Activated gamma-delta T cell treated with Interleukin-2 at 50 U/mL for 16 hours (primary cell): Measurements from ENCODE around the gene ZEB1.
"Not testable (repeated sequence)": the region's sequence is repeated elsewhere in the genome, so short reads cannot be mapped to it uniquely, and the experiment has no call there.

Experiments used
- DNase-seq: peaks from one replicate; pipeline ENCODE4 v3.0.0-alpha.2; 2020

Gene ZEB1

DNA sequence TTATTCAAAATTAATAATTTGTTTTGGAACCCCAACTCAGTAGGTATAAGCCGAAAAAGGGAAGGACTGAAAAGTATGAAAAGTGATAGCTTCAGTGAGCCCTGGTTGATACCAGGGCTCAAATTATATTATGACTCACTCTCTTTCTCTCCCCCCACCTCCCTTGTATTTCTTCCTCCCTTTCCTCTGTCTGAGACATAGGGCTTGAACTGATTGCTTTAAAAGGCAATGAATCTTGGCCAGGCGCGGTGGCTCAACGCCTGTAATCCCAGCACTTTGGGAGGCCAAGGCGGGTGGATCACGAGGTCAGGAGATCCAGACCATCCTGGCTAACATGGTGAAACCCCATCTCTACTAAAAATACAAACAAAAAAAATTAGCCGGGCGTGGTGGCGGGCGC lies 108.3 kb downstream of the ZEB1 start:
- DNase-seq = not testable (repeated sequence)

DNA sequence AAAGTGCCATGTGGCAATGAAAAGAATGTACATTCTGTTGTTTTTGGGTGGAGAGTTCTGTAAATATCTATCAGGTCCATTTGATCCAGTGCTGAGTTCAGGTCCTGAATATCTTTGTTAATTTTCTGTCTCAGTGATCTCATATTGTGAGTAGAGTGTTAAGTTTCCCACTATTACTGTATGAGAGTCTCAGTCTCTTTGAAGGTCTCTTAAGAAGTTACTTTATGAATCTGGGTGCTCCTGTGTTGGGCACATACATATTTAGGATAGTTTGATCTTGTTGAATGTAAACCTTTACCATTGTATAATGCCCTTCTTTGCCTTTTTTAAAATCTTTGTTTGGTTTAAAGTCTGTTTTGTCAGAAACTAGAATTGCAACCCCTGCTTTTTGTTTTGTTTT lies 109.5 kb downstream of the ZEB1 start:
- DNase-seq = not testable (repeated sequence)

DNA sequence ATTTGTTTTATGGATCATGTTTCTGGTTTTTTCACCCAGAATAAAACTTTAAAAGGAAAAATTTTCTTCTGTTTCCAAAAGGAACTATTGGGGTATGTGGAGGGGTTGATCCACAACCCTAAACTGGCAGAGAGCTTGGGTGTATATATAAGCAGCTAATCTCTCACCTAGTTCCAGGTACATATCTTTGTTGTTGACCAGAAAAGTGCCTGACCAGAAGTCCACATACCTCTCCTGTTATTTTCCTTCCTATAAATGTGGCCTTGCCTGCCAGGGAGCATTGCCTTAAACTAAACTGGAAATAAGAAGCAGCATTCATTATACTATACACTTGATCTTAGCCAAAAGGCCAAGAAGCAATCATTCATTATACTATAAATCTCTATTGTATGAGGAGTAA lies 112.0 kb downstream of the ZEB1 start:
- no peak for DNase-seq

DNA sequence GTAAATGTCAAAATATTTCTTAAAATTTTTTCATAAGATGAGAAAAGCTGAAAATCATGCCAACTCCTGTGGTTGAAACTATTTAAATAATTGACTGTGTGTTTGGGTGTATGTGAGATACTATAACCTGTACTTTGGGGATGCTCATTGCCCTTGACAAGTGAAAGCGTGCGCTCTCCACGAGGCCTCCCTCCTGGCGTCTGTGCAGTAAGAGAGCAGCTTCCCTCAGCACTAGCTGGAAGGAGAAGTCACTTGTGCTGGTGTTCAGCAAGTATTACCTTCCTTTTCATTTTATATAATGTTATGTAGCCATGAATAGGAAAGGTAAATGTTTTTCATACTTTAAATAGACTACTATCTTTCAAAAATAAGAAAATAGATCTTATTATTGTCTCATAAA lies 118.9 kb downstream of the ZEB1 start:
- no peak for DNase-seq

DNA sequence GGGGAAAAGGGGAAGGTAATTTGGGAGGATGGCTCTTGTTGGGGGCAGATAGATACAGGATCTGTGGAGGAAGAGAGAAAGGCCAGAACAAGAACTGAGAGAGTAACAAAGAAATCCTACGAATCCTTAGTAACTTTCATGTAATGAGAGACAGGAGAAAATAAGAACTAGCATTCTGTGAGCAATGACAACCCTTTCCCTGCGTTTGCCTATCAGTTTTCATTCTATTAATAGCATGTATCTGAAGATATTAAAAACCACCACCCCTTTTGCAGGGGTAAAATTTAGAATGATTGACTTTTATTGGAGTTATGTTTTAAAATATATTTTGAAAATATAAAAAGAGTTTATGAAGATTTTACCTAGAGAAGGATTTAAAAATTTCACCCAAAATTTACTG lies 132.8 kb downstream of the ZEB1 start:
- no peak for DNase-seq

DNA sequence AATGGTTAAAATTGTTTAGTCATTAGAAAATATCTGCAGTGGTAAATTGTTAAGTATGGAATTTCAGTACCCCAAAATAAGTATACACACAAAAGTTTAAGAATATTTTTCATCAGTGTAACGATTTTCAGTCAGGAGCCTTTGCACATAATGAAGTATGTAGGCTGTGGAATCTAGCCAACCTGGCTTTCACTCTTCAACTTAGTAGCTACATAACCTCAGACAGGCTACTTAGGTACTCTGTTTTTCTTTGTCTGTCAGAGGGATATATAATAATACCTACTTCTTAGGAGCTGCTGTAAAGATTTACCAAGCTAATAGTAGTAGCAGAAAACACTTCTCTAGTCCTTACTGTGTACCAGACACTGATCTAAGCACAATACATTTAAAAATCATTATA lies 137.5 kb downstream of the ZEB1 start:
- no peak for DNase-seq

DNA sequence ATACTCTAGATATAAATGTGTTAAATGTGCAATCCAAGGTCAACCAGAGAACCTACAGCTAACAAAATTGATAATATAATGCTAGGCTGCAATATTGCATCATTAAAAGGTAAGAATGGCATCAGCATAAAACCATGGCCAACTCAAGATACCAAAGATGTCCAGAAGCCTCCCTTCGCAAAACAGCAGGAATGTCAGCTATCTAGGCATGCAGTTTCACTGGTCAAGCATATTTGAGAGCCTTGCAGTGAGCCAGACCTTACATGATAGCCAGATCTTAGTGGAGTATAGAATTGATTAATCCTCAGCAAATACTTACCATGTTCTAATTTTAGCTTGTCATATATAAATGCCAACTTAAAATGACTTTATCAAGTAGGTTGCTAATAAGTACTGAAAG lies 138.8 kb downstream of the ZEB1 start:
- no peak for DNase-seq

DNA sequence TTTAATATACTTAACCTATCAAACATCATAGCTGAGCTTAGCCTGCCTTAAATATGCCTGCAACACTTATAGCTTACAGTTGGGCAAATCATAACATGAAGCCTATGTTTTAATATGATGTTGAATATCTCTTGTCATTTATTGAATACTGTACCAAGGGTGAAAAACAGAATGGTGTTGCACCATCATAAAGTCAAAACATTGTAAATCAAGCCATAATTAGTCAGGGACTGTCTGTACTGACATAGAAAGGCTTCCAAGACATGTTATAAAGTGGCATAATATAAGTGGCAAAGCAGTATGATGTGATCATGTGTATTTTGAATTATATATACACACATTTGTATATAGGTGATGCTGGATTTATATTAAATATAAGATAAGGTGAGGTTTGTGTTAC lies 140.0 kb downstream of the ZEB1 start:
- no peak for DNase-seq

DNA sequence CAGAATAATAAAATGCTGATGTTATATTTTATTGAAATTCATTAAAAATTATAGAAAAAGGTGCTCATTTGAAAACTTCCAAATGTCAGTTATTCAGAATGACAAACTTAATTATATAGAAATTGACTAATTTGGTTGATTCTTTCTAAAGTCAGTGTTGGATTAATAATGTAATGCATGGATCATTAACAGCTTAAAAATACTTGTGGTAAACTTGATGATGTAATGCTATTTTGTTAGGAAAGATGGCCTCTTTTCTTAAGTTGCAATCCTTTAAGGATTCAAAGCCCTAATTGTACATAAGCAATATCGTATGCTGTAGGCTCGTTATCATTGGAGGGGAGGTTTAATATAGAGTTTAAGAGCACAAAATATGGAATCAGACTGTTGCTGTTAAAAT lies 141.2 kb downstream of the ZEB1 start:
- DNase-seq = no peak

DNA sequence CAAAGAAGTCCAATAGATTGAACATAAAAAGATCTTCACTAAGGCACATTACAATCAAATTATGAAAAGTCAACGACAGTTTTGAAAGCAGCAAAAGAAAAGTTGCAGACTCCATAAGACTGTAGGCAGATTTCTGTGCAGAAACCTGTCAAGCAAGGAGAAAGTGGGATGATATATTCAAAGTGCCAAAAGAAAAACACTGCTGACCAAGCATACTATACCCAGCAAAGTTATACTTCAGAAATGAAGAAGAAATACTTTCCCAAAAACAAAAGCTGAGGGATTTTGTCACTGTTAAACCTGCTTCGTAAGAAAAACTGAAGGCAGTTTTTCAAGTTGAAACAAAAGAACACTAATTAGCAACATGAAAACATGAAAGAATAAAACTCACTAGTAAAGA lies 145.5 kb downstream of the ZEB1 start:
- DNase-seq = no peak

DNA sequence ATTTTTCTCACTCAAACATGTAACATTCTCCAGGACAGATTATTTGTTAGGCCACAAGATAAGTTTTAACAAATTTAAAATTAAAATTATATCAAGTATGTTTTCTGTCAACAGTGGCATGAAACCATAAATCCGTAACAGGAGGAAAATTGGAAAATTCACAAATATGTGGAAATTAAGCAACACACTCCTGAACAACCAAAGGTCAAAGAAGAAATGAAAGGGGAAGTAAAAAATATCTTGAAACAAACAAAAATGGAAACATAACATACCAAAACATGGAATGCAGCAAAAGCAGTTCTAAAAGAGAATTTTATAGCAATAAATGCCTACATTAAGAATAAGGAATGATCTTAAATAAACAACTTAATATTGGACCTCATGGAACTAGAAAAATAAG lies 147.3 kb downstream of the ZEB1 start:
- no peak for DNase-seq

DNA sequence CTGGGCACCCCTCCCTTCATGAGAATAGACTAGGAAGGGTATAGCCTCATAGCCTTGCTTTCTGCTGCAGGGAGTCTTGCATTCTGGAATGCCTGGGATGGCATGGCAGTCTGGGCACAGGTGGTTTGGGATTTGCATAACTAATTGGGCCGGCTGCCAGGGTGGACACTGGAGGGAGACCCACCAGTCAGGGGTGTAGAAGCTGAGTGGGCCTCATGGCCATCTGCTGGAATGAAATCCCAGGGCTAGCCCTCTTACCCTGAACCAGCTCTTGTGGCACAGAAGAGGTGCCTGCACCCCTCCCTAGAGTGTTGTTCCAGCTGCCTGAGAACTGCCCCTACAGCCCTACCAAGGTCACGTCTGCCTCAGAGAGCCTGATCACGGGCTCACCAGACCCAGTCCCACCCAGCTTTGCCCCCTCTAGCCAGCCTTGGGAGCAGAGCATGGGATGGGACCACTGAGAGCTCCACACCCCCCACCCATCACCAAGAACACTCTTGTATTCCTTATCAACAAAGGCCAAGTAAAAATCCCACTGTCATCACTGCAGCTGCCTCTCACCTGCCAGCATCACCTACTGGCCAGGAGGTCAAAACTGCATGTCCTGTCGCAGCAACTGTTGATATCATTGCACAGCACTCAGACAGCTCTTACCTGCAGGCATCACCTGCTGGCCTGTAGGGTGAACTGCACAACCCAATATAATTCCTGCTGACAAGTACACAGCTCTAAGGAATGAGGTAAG lies 148.9 kb downstream of the ZEB1 start:
- DNase-seq = no peak

DNA sequence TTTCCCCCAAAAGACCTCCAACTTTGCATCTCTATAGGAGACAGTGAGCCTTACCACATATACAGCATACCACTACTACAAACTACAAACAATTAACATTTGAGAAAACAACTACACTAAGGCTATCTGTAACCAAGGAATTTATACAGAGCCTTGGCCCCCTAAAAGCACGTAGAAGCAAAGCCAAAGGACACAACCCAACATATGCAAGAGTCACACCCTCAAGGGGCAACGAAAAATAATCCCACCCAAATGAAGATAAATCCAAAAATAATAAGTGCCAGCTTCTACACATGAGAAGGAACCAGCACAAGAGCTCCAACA lies 149.5 kb downstream of the ZEB1 start:
- DNase-seq = no peak

DNA sequence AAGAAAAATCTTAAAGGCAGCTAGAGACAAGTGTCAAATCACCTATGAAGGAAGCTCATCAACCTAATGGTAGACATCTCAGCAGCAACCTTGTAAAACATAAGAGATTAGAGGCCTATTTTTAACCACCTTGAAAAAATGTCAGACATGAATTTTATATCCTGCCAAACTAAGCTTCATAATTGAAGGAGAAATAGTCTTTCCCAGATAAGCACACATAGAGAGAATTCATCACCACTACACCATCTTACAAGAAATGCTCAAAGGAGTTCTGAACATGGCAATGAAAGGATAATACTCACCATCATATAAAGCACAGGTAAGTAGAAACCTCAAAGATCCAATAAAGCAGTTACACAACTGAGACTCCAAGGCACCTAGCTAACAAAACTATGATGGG lies 156.5 kb downstream of the ZEB1 start:
- no peak for DNase-seq

DNA sequence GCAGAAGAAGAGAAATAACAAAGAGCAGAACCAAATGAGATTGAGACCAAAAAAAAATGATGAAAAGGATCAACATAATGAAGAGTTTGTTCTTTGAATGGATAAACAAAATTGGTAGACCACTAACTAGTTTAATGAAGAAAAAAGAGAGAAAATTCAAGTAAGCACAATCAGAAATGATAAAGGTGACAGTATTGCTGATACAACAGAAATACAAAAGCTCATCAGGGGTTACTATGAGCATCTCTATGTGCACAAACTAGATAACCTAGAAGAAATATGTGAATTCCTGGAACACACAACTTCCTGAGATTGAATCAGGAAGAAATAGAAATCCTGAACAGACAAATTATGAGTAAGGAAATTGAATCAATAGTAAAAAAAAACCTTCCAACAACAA lies 157.1 kb downstream of the ZEB1 start:
- DNase-seq = no peak

DNA sequence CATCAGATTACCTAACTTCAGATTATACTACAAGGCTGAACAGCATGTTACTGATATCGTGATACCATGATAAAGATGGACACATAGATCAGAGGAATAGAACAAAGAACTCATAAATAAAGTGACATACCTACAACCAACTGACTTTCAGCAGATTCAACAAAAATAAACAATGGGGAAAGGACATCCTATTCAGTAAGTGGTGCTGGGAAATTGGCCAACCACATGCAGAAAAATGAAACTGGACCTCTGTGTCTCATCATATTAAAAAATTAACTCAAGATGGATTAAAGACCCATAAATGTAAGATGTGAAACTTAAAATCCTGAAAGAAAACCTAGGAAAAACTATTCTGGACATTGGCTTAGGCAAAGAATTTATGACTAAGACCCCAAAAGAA lies 158.6 kb downstream of the ZEB1 start:
- no peak for DNase-seq

DNA sequence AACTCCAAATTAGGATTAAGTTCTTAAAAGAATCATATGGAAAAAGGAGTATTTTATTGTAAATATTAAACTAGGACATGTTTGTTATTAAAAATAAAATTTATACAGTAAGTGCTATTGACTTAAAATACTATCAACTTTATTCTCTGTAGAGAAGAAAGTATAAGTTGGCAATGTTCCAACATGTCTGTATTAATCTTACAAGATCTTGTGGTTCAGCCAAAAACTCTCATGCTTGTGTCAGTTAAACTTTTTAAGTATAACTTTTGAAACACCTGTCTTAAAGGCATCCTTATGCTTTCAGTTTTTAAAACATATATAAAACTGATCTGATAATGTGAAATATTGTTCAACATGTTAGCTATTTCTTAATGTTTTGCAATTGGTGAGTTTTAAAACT lies 160.7 kb downstream of the ZEB1 start:
- no peak for DNase-seq

DNA sequence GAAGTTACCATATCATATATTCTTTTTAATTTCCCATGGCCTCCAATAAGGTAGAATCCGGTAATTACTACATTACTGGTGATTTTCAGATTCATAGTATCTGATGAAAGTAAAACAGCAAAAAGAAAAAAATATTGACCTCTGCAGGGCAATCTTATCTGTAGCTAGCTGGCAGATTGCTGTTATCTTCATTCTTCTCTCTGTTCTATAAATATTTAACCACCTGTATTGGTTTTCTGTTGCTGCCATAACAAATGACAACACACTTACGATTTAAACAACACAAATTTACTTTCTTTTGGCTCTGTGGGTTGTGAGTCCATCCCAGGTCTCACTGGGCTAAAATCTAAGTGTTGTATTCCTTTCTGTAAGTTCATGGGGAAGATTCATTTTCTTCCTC lies 164.5 kb downstream of the ZEB1 start:
- DNase-seq = no peak

DNA sequence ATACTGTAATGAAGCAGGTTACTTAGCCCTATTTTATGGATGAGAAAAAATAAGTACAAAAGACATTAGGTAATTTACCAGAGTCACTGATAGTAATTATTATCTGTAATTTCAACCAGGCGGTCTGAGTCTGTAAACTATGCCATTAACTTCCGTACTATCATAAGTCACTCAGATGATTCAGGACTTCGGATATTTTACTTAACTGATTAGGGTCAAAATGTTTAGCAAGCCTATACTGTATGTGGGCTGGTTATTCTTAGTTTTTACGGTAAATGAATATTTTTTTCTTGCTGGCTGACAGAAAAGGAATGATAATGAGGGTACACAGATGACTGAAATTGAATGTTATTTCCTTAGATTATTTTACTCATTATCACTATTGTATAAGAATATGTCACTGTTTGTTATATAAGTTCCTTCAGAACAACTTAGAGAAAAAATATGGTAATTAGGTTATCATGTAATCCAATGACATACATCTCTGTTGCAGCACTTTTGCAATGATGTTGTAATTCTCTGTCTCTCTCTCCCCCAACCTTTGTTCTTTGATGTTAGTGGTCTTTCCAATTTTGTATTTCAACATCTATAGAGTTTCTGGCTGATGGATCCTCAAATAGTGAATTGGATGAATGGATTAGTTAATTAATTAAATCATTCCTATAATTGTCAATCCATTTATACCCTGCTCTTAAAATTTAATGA lies 165.6 kb downstream of the ZEB1 start:
- DNase-seq = no peak

DNA sequence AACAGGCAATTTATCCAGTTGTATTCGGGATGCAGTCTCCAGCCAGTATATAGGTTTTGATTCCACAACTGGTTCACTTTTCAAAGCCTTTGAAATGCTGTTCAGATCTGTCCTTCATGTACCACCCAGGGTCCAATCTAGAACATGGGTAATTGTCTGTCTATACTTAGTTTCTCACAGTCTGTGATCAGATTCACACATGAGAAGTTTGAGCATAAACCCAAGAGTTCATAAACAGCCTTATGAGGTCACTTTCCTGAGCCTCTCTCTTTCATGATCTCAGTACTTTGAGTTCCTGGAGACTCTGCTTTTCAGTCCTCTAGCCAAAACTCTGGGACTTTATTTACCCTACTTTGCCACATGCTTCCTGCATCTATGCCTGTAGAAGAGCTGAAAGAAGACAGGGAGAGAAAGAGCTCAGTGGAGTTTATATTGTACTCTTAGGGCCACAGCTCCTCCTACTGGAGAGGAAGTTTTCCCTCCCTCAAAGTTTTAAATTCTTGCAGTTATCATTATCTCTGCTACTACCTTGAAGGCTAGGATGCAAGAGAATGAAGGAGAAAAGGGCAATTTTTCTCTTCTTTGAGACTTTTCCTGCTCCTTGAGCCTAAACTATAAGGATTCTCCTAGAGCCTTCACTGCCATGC lies 172.0 kb downstream of the ZEB1 start:
- DNase-seq = no peak

DNA sequence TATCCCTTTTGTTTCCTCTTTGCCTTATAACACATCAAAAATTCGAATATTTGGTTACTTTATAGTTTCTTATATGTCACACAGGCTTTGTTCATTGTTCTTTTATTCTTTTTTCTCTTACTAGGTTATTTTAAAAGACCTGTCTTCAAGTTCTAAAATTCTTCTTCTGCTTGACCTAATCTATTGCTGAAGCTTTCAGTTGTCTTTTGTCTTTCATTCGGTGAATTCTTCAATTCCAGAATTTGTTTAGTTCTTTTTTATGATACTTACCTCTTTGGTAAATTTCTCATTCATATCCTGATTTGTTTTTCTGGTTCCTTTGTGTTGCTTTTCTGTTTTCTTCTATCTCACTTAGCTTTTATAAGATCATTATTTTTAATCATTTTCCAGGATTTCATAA lies 188.4 kb downstream of the ZEB1 start:
- no peak for DNase-seq

DNA sequence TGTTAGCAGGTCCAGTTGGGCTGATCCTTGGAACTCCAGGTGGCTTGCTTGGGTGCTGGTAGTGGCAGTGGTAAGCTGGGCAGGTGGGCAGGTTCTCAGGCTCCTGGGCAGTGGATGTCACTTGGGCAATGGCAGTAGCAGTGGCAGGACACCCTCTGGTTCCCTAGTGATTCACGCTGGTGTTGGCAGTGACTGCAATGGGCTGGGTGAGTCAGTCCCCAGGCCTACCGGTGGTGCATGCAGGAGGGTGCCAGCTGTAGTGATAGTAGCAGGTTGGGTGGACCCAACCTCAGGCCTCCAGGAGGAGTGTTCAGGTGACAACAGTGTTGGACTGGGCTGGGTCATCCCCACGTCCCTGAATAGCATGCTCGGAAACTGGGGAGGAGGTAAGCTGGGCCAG lies 189.2 kb downstream of the ZEB1 start:
- DNase-seq = no peak

DNA sequence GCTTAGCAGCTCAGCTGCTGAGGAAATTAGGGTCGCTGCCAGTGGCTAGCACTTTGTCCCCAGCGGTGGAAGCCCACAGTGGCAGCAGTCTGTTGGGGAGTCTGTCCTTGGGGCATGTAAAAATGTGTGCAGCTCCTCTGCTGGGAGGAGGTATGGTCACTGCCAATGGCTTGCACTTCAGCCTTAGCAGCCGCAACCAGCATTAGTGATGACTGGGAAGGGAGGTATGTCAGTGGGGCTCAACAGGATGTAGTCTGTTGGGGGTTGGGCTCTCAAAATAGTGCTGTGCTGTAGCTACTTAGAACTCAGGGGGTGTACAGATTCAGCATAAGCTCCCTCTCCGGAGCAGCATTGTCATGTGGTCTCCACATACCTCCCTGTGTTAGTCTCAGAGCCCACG lies 189.9 kb downstream of the ZEB1 start:
- DNase-seq = no peak

DNA sequence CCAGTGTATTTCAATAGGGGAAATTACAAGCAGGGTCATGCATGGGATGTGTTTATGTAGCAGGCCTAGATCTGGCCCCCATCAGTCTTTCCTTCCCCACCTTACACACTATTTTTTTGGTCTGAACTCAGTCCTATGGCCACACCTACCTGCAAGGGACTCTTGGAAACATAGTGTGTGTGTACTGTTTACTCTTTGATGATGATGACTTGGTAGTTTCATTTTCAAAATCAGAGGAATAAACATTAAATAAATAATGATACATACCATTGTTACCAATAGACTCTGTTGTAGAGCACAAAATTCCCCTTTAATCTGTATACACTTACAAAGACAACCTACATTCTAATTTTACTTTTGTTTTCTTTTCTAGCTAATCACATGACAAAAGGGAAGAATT lies 191.0 kb downstream of the ZEB1 start:
- DNase-seq = no peak

DNA sequence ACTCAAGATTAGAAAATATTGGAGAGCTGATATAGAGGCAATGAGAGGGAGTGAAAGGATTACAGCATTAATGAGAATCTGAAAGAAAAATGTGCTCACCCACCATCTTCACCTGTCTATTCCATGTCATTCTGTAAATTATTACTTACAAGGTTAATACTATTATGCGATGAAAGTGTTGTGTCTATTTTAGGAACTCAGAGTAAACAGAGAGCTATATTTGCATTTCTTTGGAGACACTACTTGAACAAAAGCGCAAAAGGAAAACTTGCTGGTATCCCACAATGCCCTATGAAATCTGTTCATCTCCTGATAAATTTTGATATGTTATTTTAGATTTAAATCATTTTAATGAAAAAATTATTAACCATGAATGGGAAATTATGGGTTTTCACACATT lies 196.1 kb downstream of the ZEB1 start:
- DNase-seq = no peak
